ENCODE data around the gene CCDC69.
"Not testable (repeated sequence)": the region's sequence is repeated elsewhere in the genome, so short reads cannot be mapped to it uniquely, and the experiment has no call there.

The CCDC69 gene

DNA sequence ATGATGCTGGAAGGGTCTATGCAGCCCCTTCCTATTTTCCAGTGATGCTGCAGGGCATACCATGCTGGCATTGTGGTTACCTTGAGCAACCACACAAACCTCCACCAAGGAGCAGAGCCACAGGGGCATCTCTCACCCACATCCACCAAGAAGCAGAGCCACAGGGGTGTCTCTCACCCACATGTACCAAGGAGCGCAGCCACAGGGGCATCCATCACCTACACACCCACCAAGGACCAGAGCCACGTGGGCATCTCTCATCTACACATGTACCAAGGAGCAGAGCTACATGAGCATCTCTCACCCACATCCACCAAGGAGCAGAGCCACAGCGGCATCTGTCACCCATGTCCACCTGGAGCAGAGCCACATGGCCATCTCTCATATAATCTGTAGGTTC lies 20.3 kb upstream of the CCDC69 start:
- no peak for DNase-seq

DNA sequence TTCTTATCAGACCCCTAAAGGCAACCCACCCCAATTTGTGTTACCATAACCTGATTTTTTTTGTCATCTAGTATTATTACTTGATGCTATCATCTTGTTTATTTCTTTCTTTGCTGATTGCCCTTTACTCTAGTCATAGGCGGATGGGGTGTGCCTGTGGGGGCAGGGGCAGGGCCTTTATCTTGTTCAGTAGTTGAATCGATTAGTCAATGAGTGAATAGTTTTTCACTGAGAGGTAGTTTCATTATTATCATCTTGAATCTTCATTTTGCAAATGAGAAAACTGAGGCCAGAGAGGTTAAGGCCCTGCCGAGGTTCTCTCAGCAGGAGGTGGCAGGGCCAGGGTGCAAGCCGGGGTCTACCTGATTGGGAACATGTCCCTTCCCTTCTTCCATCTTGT lies 19.7 kb upstream of the CCDC69 start:
- DNase-seq, result no peak

DNA sequence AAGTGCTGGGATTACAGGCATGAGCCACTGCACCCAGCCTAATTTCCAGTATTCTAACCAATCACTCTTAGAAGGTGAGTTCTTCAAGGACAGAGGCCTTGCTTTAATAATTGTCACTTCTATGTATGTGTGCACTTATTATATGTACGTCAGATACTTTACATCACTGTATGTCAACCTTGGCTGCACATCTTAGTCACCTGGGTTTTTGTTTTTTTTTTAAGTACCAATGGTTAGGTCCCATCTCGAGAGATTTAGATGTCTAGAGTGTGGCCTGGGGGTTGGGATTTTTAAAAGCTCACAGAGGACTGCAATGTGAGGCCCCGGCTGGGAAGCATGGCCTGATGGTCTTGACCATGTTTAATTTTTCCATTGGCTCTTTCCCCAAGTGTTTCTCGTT lies 19.2 kb upstream of the CCDC69 start:
- DNase-seq, result no peak

DNA sequence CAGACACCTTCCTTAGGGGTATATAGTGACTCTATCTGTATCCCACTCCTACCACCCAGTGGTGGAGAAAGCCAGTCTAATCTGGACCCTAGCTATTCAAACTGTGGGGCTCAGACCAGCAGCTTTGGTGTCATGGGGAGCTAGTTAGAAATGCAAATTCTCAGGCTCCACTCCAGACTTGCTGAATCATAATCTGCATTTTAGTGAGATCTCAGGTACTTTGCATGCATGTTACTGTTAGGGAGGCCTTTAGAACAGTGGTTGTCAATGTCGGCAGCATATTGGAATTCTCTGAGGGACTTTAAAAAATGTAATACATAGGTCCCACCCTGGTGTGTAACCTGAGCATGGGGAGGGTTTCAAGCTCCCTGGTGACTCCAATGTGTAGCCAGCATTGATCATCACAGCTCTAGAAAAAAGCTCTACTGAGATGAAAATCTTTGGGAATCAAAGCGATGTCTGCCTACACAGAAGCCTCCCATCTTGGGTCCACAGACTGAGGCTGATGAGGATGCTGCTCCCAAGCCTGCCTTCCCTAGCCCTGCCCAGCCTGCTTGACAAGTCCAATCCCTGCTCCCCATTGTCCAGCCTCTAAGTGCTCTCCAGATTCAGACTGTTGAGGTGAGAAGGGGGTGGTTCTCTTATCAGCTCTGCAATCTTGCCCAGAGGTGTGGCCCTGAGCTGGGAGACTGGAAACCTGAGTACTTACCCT lies 17.2 kb upstream of the CCDC69 start:
- DNase-seq, result no peak

DNA sequence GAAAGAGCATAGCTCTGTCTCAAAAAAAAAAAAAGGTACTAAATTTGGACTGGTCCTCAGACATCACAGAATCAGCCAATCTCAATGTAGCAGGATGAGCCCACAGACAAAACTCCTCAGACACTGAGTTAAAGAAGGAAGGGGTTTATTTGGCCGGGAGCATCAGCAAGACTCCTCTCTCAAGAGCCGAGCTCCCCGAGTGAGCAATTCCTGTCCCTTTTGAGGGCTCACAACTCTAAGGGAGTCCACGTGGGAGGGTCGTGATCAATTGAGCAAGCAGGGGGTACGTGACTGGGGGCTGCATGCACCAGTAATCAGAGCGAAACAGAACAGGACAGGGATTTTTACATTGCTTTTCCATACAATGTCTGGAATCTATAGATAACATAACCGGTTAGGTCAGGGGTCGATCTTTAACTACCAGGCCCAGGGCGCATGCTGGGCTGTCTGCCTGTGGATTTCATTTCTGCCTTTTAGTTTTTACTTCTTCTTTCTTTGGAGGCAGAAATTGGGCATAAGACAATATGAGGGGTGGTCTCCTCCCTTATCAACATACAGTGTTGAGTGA lies 16.5 kb upstream of the CCDC69 start:
- DNase-seq, result not testable (repeated sequence)

DNA sequence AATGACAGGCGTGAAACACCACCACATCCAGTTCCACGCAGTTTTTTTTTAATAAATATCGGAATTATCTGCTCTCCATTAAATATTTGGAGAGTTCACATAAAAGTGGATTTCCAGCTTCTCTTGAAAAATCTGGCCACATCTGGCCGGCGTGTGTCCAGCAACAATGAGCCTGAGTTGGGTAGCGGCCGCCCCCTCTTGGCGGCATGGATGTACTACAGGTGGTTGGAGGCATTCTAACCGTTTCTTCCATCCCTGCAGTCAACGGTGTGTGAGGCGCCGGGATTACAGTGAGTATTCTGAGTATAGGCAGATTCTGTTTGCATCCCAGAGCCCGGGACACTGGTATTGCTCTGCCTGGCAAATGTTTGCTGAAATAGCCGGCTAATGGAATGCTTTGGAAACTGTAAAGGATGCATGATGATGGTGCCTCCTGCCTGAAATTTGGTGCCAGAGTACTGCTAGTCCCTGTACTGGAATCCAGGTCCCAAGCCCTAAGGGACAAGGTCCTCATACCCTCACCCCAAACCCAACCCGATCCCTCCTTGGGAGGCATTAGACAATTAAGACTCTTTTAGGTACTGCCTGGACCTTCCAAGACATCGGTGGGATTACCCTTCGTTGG lies 15.5 kb upstream of the CCDC69 start:
- no peak for DNase-seq

DNA sequence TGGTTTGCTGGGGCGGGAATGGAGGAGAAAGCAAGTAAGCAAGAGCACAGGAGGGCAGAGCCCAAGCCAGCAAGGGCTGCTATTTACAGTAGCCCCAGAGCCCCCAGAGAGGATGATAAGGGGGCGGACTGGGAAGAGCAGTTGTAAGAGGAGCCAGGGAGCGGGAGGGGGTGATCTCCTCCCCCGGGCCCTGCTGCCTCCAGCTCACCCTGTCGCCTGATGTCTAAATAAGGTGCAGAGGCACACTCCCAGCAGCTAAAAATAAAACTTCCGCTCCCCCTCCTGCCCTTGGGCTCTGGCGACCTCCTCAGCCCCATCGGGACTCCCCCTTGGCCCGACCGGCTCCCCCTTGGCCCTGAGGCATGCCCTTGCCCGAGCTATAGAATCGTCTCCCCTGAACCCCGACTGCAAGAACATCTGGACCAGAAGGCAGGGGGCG lies 14.4 kb upstream of the CCDC69 start:
- DNase-seq, result no peak

GRCh38 chr5:151237685-151238084 lies 13.8 kb upstream of the CCDC69 start:
- no peak for DNase-seq

DNA sequence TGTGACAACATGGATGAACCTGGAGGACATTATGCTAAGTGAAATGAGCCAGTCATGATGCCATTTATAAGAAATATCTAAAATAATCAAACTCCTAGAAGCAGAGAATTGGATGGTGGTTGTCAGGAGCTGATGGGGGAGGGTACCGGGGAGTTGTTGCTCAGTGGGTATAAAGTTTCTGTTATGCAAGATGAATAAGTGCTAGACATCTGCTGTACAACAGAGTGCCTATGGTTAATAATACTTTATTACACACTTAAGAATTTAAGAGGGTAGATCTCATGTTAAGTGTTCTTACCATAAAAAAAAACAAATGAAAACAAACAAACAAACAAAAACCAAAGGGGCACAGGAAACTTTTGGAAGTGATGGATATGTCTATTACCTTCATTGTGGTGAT lies 13.0 kb upstream of the CCDC69 start:
- no peak for DNase-seq

DNA sequence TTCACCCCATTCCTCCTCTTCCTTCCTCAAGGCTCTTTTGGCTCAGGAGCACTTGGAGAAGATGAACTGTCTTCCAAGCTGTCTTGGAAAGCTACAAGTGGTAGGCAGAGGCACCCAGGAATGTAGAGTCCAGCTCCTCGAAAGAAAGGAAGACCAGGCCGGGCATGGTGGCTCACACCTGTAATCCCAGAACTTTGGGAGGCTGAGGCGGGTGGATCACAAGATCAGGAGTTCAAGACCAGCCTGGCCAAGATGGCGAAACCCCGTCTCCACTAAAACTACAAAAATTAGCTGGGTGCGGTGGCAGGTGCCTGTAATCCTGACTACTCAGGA lies 11.3 kb upstream of the CCDC69 start:
- not testable (repeated sequence) for DNase-seq

GRCh38 chr5:151234476-151235238 lies 10.8 kb upstream of the CCDC69 start:
- no peak for DNase-seq

DNA sequence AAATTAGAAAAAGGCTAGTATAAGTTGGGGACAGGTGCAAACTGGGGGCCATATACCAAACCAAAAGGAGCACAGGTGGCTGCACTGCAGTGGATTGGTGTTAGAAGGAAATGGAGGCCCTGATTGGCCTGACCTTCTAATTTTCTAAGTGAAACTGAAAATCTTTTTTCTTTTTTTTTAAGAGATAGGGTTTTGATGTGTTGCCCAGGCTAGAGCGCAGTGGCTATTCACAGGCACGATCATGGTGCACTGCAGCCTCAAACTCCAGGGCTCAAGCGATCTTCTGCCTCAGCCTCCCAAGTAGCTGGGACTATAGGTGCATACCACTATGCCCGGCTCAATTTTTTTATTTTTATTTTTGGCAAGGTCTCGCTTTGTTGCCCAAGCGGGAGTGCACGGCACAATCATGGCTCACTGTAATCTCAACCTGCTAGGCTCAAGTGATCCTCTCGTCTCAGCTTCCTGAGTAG lies 9.8 kb upstream of the CCDC69 start:
- DNase-seq, result no peak

DNA sequence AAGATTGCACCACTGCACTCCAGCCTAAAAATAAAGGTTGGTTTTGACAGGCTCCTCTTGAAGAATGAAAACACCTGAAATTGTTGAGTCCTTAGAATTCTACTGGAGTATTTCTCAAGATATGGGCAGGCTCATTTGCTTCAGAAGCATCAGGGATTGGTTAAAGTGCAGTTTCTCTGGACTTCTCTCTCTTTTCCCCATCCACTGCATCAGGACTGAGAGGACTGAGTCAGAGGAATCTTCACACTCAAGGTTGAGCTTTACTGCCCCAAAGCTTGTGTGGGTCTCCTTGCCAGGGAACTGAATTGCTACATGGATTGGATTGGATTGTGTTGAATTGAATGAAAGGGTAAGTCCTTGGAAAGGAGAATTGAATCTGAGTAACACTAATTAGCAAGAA lies 7.5 kb upstream of the CCDC69 start:
- DNase-seq, result no peak

- DNase-seq, result no peak
These were observed 6.3 kb upstream of the CCDC69 start for GRCh38 chr5:151230048-151230680.

GRCh38 chr5:151228986-151229385 lies 5.1 kb upstream of the CCDC69 start:
- no peak for DNase-seq

DNA sequence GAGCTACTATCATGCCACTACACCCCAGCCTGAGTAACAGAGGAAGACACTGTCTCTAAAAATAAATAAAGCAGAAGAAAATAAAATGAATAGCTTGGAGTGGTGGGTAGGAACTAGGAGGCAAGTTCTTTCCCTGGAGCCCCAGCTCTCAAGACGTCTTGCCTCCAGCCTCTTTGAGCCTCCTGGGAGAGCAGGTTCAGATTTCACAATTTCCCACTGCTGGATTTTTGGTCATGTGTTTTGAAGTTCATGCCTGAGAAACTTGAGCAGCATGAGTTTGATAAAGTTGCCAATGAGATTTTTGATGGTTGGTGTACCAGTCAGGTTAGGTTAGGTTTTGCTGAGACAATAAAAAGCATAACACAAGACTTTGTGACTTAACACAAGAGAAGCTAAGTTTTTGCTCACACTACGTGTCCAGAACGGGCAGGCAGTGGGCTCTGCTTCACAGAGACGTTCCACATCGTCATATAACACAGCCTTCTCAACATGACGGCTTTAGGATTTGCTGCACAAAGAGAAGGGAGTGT lies 4.1 kb upstream of the CCDC69 start:
- no peak for DNase-seq

GRCh38 chr5:151225475-151225874 lies 1.6 kb upstream of the CCDC69 start:
- DNase-seq, result no peak

DNA sequence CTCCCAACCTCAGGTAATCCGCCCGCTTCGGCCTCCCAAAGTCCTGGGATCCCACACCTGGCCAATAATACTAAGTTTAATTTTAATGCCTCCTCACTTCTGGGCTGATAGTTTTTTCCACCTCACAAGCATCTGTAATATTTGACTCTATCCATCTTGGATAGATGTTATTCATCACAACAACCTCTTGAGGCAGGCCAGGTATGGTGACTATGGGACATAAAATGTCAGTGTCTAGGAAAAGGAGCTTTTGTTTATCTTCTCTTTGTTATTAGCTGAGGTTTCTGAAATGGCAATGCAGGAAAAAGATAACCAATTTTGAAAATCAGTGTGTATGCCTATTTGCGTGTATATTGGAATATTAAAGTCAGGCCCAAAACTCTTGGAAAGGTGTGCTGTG lies 1.2 kb upstream of the CCDC69 start:
- DNase-seq, result no peak

- DNase-seq, result no peak
These were observed 480 bp upstream of the CCDC69 start for GRCh38 chr5:151224372-151224771.

- DNase-seq, result no peak
These were observed 974 bp downstream of the CCDC69 start for GRCh38 chr5:151222790-151223446.

DNA sequence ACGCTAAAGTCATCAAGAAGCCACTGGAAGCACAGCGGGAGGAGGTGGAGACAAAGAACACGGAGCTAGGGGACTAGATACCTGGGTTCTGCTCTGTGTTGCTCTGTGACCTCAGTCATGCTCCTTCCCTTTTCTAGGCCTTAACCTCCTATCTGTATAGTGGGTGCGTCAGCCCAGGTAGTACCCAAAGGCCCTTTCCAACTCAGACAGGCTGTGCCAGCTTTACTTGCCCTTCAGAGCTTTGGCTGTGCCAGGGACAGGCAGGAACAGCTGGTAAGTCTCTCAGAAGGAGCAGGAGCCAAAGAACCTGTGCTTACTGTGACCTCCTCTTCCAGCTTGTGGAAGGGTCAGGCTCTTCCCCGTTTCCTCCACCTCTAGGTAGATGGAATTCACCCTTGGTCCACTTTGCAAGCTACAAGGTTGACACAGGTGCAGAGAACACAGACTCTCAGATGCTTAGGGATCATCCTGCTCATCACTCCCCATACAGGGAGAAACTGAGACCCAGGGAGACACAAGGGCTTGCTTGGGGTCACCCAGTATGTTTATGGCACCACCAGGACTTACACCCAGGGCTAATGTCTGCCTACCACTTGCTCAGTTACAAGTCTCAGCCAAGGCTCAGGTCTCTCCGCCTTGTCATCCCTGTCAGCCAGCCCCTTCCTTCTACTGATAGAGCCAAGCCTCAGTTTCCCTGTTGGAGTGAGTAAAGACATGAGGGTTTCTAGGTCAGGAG lies 1.7 kb downstream of the CCDC69 start:
- DNase-seq, result no peak

- DNase-seq, result no peak
These were observed 2.3 kb downstream of the CCDC69 start for GRCh38 chr5:151221574-151221973.

All from activated gamma-delta T cell (primary cell).